IMR-90 (cell line): ENCODE results near the gene TOR1A. TPM values are rescaled to one million over a fixed set of nuclear protein-coding genes. Genes with fewer than 3 reads are reported as not detected.

ENCODE experiments used
- ATAC-seq: fragments of 200-7000 bp; cut with Tn5 transposase; 2 replicates; pipeline ENCODE4 v1.9.1; 2020; ENCODE audit warnings: low read depth, mild to moderate bottlenecking, moderate library complexity
- BruUV-seq: library from RNA; stranded (reverse); fragments of 400-500 nt; replicated peaks from 2 replicates; lab custom pipeline; 2021; lab: Mats Ljungman, UMichigan
- CTCF ChIA-PET: fragments of 300-600 bp; formaldehyde crosslinking; extraction: SDS; loops from one replicate; lab custom pipeline; 2021; ENCODE audit warnings: antibody characterized with exemption; lab: Yijun Ruan, JAX
- POLR2A ChIA-PET: fragments of 300-600 bp; sonication (Branson Sonifier 250); formaldehyde crosslinking; loops from one replicate; lab custom pipeline; 2022; ENCODE audit warnings: antibody characterized with exemption; ENCODE audit not compliant: unreplicated experiment; lab: Charles Lee
- DNase-seq: peaks from one replicate; pipeline ENCODE4 v3.0.0; 2013
- H2AFZ ChIP-seq: replicated peaks from 2 replicates; pipeline ENCODE3; 2013; ENCODE audit warnings: low read length, mild to moderate bottlenecking; ENCODE audit not compliant: poor library complexity
- H2AK5ac ChIP-seq: 2 replicates; pipeline ENCODE4 v1.6.1; 2013; ENCODE audit warnings: low read depth, low read length, inconsistent platforms
- H2AK9ac ChIP-seq: replicated peaks from 2 replicates; pipeline ENCODE3; 2013; ENCODE audit warnings: mild to moderate bottlenecking, low read depth, low read length, moderate library complexity; ENCODE audit not compliant: poor library complexity
- H2BK120ac ChIP-seq: 2 replicates; pipeline ENCODE4 v1.6.1; 2013; ENCODE audit warnings: low read depth, low read length, inconsistent platforms
- H2BK15ac ChIP-seq: 3 replicates; pipeline ENCODE4 v1.6.1; 2013; ENCODE audit warnings: low read depth, low read length, inconsistent platforms
- H2BK20ac ChIP-seq: 2 replicates; pipeline ENCODE4 v1.6.1; 2013; ENCODE audit warnings: low read depth, mild to moderate bottlenecking, inconsistent platforms, low read length, moderate library complexity
- H2BK5ac ChIP-seq: 2 replicates; pipeline ENCODE4 v1.6.1; 2013; ENCODE audit warnings: mild to moderate bottlenecking, low read depth, low read length, inconsistent platforms; ENCODE audit not compliant: poor library complexity, severe bottlenecking
- H3K14ac ChIP-seq: replicated peaks from 2 replicates; pipeline ENCODE4 v1.6.1; 2013; ENCODE audit warnings: low read depth, low read length, inconsistent platforms
- H3K18ac ChIP-seq: 2 replicates; pipeline ENCODE4 v1.6.1; 2013; ENCODE audit warnings: low read depth, low read length, control low read depth
- H3K23ac ChIP-seq: 2 replicates; pipeline ENCODE4 v1.6.1; 2013; ENCODE audit warnings: low read depth, low read length, inconsistent platforms
- H3K27ac ChIP-seq: 2 replicates; pipeline ENCODE4 v1.5.1; 2013; ENCODE audit warnings: mild to moderate bottlenecking, control low read depth, low read length; ENCODE audit not compliant: insufficient read depth
- H3K27me3 ChIP-seq: 2 replicates; pipeline ENCODE4 v1.6.1; 2013; ENCODE audit warnings: low read length; ENCODE audit not compliant: control insufficient read depth, insufficient read depth
- H3K36me3 ChIP-seq: 2 replicates; pipeline ENCODE4 v1.6.1; 2013; ENCODE audit warnings: low read length, mixed read lengths; ENCODE audit not compliant: control insufficient read depth, insufficient read depth
- H3K4ac ChIP-seq: 2 replicates; pipeline ENCODE4 v1.6.1; 2013; ENCODE audit warnings: low read depth, low read length, inconsistent platforms
- H3K4me1 ChIP-seq: 2 replicates; pipeline ENCODE4 v1.6.1; 2013; ENCODE audit warnings: low read length, mixed read lengths; ENCODE audit not compliant: control insufficient read depth, insufficient read depth
- H3K4me2 ChIP-seq: 2 replicates; pipeline ENCODE4 v1.6.1; 2013; ENCODE audit warnings: low read depth, mild to moderate bottlenecking, control low read depth, low read length, moderate library complexity
- H3K4me3 ChIP-seq: 2 replicates; pipeline ENCODE4 v1.5.1; 2013; ENCODE audit warnings: low read depth, mild to moderate bottlenecking, control low read depth, low read length, moderate library complexity; ENCODE audit not compliant: insufficient read depth
- H3K56ac ChIP-seq: 2 replicates; pipeline ENCODE4 v1.6.1; 2013; ENCODE audit warnings: low read length, inconsistent platforms; ENCODE audit not compliant: insufficient read depth; ENCODE audit errors: extremely low read depth
- H3K79me1 ChIP-seq, 2 experiments: 2 replicates each; pipeline ENCODE4 v1.6.1; 2013; ENCODE audit warnings: low read length in 2 of 2, inconsistent platforms in 1 of 2, low read depth in 1 of 2
- H3K9ac ChIP-seq: 2 replicates; pipeline ENCODE4 v1.6.1; 2013; ENCODE audit warnings: low read depth, low read length, control low read depth
- H3K9me1 ChIP-seq: 2 replicates; pipeline ENCODE4 v1.6.1; 2013; ENCODE audit warnings: low read length, inconsistent platforms; ENCODE audit not compliant: insufficient read depth
- H3K9me3 ChIP-seq: 2 replicates; pipeline ENCODE4 v1.6.1; 2013; ENCODE audit warnings: low read length; ENCODE audit not compliant: control insufficient read depth, insufficient read depth
- H4K20me1 ChIP-seq: 2 replicates; pipeline ENCODE4 v1.6.1; 2013; ENCODE audit warnings: low read length, inconsistent platforms; ENCODE audit not compliant: insufficient read depth
- H4K5ac ChIP-seq: 2 replicates; pipeline ENCODE4 v1.6.1; 2013; ENCODE audit warnings: mild to moderate bottlenecking, low read depth, low read length, control low read depth
- H4K8ac ChIP-seq, 2 experiments: 2 replicates each; pipeline ENCODE4 v1.6.1; 2013; ENCODE audit warnings: low read depth in 2 of 2, low read length in 2 of 2, control low read depth in 1 of 2, inconsistent platforms in 1 of 2
- H4K91ac ChIP-seq: 2 replicates; pipeline ENCODE4 v1.6.1; 2013; ENCODE audit warnings: low read depth, low read length, inconsistent platforms; ENCODE audit not compliant: insufficient read depth
- BHLHE40 ChIP-seq: fragments of 150-350 bp; IDR thresholded peaks from 2 replicates; pipeline ENCODE4 v1.6.1; 2016; ENCODE audit warnings: mild to moderate bottlenecking, low read depth, low read length
- ELK1 ChIP-seq: fragments of 150-350 bp; IDR thresholded peaks from 2 replicates; pipeline ENCODE4 v1.6.1; 2016; ENCODE audit warnings: low read depth, mild to moderate bottlenecking, low read length, moderate library complexity, borderline replicate concordance
- NFE2L2 ChIP-seq: fragments of 150-350 bp; IDR thresholded peaks from 2 replicates; pipeline ENCODE4 v1.6.1; 2016; ENCODE audit warnings: low read depth, mild to moderate bottlenecking, low read length
- RAD21 ChIP-seq: IDR thresholded peaks from 2 replicates; pipeline ENCODE4 v1.6.1; 2012; ENCODE audit warnings: low read length, improper control_type of control experiment
- RFX5 ChIP-seq: IDR thresholded peaks from 2 replicates; pipeline ENCODE4 v1.8.0; 2012; ENCODE audit warnings: low read depth, mild to moderate bottlenecking, low read length, moderate library complexity
- WGBS, 2 experiments: methylation state at CpG; one replicate each; pipeline versions ENCODE4 v1.1.5 to v1.1.7; 2013; ENCODE audit warnings: missing lambda C conversion rate in 2 of 2; ENCODE audit not compliant: insufficient read length in 1 of 2; ENCODE audit errors: extremely low coverage in 2 of 2; 5-methylcytosine and 5-hydroxymethylcytosine counted together
- dilution Hi-C: fragments of 300-500 bp; cut with HindIII; formaldehyde crosslinking; loops from one replicate; pipeline ENCODE4 v1.14.3; 2018; ENCODE audit warnings: low sequenced_read_pairs; ENCODE audit not compliant: unreplicated experiment
- in situ Hi-C: fragments of 300-500 bp; cut with MboI; formaldehyde crosslinking; loops from 3 replicates; pipeline ENCODE4 v1.14.3; 2019; ENCODE audit warnings: low sequenced_read_pairs, inconsistent platforms, mixed read lengths
- intact Hi-C: fragments of 100-400 bp; cut with micrococcal nuclease; formaldehyde crosslinking; loops from 2 replicates; pipeline ENCODE4 v1.10.0; 2022
- polyA plus RNA-seq, 3 experiments: library from polyadenylated mRNA; depleted of rRNA; stranded (reverse); fragments of >200 nt; gene quantifications; 2 replicates each; pipeline ENCODE4 v1.2.3, GENCODE V29; 2012; ENCODE audit warnings: low replicate concordance in 1 of 3
- total RNA-seq: library from RNA; depleted of rRNA; stranded (reverse); fragments of >200 nt; gene quantifications from 2 replicates; pipeline ENCODE4 v1.2.3, GENCODE V29; 2012

The TOR1A gene
- total and polyA plus RNA-seq, 2 of the 4 experiments (the other 2 are of a cell fraction), result 27.1 to 74.2 TPM

GRCh38 chr9:129806061-129806460 lies 17.9 kb downstream of the TOR1A start:
- WGBS, 2 experiments, result 89% methylated on average over 1 of the region's 4 CpGs; no CpG with 5 or more reads in 1 of the 2 experiments
- H3K9me1 ChIP-seq, result peaks cover 3% of the 10 kb centered on the region
- H3K27me3 ChIP-seq, result no peaks in the 10 kb centered on the region
- H2BK120ac ChIP-seq, result no peak overlapping the region
- H3K79me1 ChIP-seq, result peaks cover 23 to 43% of the 10 kb centered on the region in 2 experiments
- H3K4me1 ChIP-seq, result peaks cover 4% of the 10 kb centered on the region
- DNase-seq (no peak), ATAC-seq (no peak)
- no peak overlapping the region for H2AK5ac ChIP-seq
- peaks cover 23% of the 10 kb centered on the region for H3K36me3 ChIP-seq
- no peak overlapping the region for H3K14ac ChIP-seq
- peaks cover 11% of the 10 kb centered on the region; the same call in 1 of the 2 replicates for H4K20me1 ChIP-seq
- H3K4me2 ChIP-seq, result no peak overlapping the region
- H3K23ac ChIP-seq, result no peak overlapping the region
- POLR2A ChIA-PET, result no interaction called here
- intact Hi-C loops, result no loop called here
- no peak overlapping the region for H3K4ac ChIP-seq
- no peak overlapping the region for H4K8ac ChIP-seq
- H2BK15ac ChIP-seq, result no peak overlapping the region
- H3K27ac ChIP-seq, result no peak overlapping the region
- in situ Hi-C loops, result no loop called here
- dilution Hi-C loops, result no loop called here
- H3K18ac ChIP-seq, result no peak overlapping the region
- no peak overlapping the region for H2BK5ac ChIP-seq
- no peak overlapping the region for H2BK20ac ChIP-seq
- H3K9me3 ChIP-seq, result no peaks in the 10 kb centered on the region
- no peak overlapping the region for H3K56ac ChIP-seq
- H3K9ac ChIP-seq, result no peak overlapping the region
- no peak overlapping the region for H2AK9ac ChIP-seq
- CTCF ChIA-PET, result no interaction called here
- TF ChIP-seq RAD21 (no peak), NFE2L2 (no peak), RFX5 (no peak), ELK1 (no peak), BHLHE40 (no peak)
- H4K91ac ChIP-seq, result no peak overlapping the region
- H3K4me3 ChIP-seq, result no peak overlapping the region
- H4K5ac ChIP-seq, result no peak overlapping the region
- BruUV-seq, result no TSS peak
- no peak overlapping the region for H2AFZ ChIP-seq
